ENCODE measurements around the gene JUN. TPM values are rescaled to one million over a fixed set of nuclear protein-coding genes. Genes with fewer than 3 reads are reported as not detected.

JUN gene
- polyA plus RNA-seq, 2 of the 4 experiments (the other 2 are of a cell fraction): 23.3 to 59.8 TPM

DNA sequence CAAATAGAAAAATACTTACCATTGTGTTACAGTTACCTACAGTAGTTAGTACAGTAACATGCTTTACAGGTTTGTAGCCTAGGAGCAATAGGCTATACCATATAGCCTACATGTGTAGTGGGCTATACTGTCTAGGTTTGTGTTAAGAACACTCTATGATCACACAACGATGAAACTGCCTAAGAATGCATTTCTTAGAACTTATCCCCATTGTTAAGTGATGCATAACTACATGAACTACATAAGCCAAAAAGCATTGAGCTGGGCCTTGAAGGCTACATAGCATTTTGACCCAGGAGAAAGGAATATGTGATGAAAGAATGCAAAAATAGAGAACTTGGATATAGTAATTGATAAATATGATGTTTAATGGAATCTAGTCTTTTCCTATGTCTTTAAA, 46.4 kb upstream of the JUN start (continued):
- TF ChIP-seq, protein P1, sequence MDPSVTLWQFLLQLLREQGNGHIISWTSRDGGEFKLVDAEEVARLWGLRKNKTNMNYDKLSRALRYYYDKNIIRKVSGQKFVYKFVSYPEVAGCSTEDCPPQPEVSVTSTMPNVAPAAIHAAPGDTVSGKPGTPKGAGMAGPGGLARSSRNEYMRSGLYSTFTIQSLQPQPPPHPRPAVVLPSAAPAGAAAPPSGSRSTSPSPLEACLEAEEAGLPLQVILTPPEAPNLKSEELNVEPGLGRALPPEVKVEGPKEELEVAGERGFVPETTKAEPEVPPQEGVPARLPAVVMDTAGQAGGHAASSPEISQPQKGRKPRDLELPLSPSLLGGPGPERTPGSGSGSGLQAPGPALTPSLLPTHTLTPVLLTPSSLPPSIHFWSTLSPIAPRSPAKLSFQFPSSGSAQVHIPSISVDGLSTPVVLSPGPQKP (IDR thresholded peaks at IDR 0.05; ENCODE audit: low read depth, low read length): no peak
- TF ChIP-seq, protein P2, sequence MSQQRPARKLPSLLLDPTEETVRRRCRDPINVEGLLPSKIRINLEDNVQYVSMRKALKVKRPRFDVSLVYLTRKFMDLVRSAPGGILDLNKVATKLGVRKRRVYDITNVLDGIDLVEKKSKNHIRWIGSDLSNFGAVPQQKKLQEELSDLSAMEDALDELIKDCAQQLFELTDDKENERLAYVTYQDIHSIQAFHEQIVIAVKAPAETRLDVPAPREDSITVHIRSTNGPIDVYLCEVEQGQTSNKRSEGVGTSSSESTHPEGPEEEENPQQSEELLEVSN (IDR thresholded peaks at IDR 0.05; ENCODE audit: borderline replicate concordance, low read depth): no peak
- TF ChIP-seq, protein P3, sequence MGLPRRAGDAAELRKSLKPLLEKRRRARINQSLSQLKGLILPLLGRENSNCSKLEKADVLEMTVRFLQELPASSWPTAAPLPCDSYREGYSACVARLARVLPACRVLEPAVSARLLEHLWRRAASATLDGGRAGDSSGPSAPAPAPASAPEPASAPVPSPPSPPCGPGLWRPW (IDR thresholded peaks at IDR 0.05): no peak
- TF ChIP-seq, protein P4, sequence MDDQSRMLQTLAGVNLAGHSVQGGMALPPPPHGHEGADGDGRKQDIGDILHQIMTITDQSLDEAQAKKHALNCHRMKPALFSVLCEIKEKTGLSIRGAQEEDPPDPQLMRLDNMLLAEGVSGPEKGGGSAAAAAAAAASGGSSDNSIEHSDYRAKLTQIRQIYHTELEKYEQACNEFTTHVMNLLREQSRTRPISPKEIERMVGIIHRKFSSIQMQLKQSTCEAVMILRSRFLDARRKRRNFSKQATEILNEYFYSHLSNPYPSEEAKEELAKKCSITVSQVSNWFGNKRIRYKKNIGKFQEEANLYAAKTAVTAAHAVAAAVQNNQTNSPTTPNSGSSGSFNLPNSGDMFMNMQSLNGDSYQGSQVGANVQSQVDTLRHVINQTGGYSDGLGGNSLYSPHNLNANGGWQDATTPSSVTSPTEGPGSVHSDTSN (IDR thresholded peaks at IDR 0.05): no peak
- no peak for TF ChIP-seq NPAS2 (CRISPR knock-in tag; IDR thresholded peaks at IDR 0.05; ENCODE audit: borderline replicate concordance)
- TF ChIP-seq RCOR1 (IDR thresholded peaks at IDR 0.05; ENCODE audit: low read depth, low read length): no peak
- TF ChIP-seq, protein P5, sequence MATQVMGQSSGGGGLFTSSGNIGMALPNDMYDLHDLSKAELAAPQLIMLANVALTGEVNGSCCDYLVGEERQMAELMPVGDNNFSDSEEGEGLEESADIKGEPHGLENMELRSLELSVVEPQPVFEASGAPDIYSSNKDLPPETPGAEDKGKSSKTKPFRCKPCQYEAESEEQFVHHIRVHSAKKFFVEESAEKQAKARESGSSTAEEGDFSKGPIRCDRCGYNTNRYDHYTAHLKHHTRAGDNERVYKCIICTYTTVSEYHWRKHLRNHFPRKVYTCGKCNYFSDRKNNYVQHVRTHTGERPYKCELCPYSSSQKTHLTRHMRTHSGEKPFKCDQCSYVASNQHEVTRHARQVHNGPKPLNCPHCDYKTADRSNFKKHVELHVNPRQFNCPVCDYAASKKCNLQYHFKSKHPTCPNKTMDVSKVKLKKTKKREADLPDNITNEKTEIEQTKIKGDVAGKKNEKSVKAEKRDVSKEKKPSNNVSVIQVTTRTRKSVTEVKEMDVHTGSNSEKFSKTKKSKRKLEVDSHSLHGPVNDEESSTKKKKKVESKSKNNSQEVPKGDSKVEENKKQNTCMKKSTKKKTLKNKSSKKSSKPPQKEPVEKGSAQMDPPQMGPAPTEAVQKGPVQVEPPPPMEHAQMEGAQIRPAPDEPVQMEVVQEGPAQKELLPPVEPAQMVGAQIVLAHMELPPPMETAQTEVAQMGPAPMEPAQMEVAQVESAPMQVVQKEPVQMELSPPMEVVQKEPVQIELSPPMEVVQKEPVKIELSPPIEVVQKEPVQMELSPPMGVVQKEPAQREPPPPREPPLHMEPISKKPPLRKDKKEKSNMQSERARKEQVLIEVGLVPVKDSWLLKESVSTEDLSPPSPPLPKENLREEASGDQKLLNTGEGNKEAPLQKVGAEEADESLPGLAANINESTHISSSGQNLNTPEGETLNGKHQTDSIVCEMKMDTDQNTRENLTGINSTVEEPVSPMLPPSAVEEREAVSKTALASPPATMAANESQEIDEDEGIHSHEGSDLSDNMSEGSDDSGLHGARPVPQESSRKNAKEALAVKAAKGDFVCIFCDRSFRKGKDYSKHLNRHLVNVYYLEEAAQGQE (IDR thresholded peaks at IDR 0.05): no peak
- TF ChIP-seq, protein P6, sequence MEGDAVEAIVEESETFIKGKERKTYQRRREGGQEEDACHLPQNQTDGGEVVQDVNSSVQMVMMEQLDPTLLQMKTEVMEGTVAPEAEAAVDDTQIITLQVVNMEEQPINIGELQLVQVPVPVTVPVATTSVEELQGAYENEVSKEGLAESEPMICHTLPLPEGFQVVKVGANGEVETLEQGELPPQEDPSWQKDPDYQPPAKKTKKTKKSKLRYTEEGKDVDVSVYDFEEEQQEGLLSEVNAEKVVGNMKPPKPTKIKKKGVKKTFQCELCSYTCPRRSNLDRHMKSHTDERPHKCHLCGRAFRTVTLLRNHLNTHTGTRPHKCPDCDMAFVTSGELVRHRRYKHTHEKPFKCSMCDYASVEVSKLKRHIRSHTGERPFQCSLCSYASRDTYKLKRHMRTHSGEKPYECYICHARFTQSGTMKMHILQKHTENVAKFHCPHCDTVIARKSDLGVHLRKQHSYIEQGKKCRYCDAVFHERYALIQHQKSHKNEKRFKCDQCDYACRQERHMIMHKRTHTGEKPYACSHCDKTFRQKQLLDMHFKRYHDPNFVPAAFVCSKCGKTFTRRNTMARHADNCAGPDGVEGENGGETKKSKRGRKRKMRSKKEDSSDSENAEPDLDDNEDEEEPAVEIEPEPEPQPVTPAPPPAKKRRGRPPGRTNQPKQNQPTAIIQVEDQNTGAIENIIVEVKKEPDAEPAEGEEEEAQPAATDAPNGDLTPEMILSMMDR (IDR thresholded peaks at IDR 0.05): no peak
- TF ChIP-seq NR3C1 (IDR thresholded peaks at IDR 0.05): no peak
- TF ChIP-seq CHD4 (IDR thresholded peaks at IDR 0.05; ENCODE audit: borderline replicate concordance): no peak

DNA sequence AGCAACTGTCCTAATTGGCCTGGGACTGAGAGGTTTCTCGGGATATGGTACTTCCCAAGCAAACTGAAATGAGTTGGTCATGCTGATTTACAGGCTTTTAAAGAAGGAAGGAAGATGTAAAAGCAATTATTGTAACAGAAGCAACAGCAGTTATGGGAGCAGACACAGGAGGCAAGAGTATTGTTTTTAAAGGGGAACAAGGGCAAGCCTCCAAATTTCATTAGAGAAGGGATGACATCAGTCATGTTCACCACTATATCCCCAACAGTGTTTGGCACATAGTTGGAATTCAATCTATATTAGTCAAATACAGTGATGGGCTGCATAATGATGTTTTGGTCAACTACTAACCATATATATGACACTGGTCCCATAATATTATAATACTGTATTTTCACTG, 46.0 kb upstream of the JUN start:
- peaks cover 18% of the 10 kb centered on the region; the same call in 1 of the 3 replicates for H3K9me3 ChIP-seq
- ChIA-PET POLR2A (no interaction called here), CTCF (no interaction called here)
- DNase-seq (ENCODE audit: low read depth in 1 of 2, low spot score in 1 of 2) (no peak), ATAC-seq (no peak), FAIRE-seq (no peak)
- H3K27ac ChIP-seq: no peak overlapping the region
- TF ChIP-seq FOSL2 (IDR thresholded peaks at IDR 0.05) (no peak), FOSL2 (CRISPR knock-in tag; IDR thresholded peaks at IDR 0.05) (no peak), CBX8 (IDR thresholded peaks at IDR 0.05) (no peak), HEYL (CRISPR knock-in tag; IDR thresholded peaks at IDR 0.05) (no peak), HDAC2 (IDR thresholded peaks at IDR 0.05) (no peak), EHMT2 (IDR thresholded peaks at IDR 0.05; ENCODE audit: low read depth) (no peak), CEBPB (IDR thresholded peaks at IDR 0.05) (no peak), CHD4 (IDR thresholded peaks at IDR 0.05; ENCODE audit: borderline replicate concordance) (no peak), TP53 (CRISPR knock-in tag; IDR thresholded peaks at IDR 0.05) (no peak), FOSB (CRISPR knock-in tag; IDR thresholded peaks at IDR 0.05) (no peak), TFCP2L1 (CRISPR knock-in tag; IDR thresholded peaks at IDR 0.05) (no peak), NFE2L2 (conservative IDR thresholded peaks at IDR 0.05; ENCODE audit: low read length) (no peak), KDM1A (IDR thresholded peaks at IDR 0.05; ENCODE audit: low read depth) (no peak), HOXA7 (CRISPR knock-in tag; IDR thresholded peaks at IDR 0.05) (no peak), SMC3 (IDR thresholded peaks at IDR 0.05) (no peak), EP300 (IDR thresholded peaks at IDR 0.05) (no peak)
- TF ChIP-seq, protein P7, sequence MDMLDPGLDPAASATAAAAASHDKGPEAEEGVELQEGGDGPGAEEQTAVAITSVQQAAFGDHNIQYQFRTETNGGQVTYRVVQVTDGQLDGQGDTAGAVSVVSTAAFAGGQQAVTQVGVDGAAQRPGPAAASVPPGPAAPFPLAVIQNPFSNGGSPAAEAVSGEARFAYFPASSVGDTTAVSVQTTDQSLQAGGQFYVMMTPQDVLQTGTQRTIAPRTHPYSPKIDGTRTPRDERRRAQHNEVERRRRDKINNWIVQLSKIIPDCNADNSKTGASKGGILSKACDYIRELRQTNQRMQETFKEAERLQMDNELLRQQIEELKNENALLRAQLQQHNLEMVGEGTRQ (IDR thresholded peaks at IDR 0.05): no peak
- TF ChIP-seq, protein P3 (IDR thresholded peaks at IDR 0.05): no peak
- TF ChIP-seq, protein P5 (IDR thresholded peaks at IDR 0.05): no peak
- H3K4me3 ChIP-seq: no peak overlapping the region
- 70% methylated on average over 1 of the region's 1 CpG for WGBS (ENCODE audit: missing lambda C conversion rate)
- H3K4me1 ChIP-seq: peaks cover 8% of the 10 kb centered on the region
- no peak overlapping the region for H3K4me2 ChIP-seq
